HG03196 (cell line): Measurements from ENCODE around the gene MAEA.
"Not testable (repeated sequence)": the region's sequence is repeated elsewhere in the genome, so short reads cannot be mapped to it uniquely, and the experiment has no call there.

Source experiments
- ATAC-seq: cut with Tn5 transposase; IDR thresholded peaks from one replicate; pipeline ENCODE4 v1.9.1; 2021; ENCODE audit not compliant: unreplicated experiment

Gene MAEA

GRCh38 chr4:1318488-1319213 is 29.0 kb downstream of the MAEA start:
- ATAC-seq = no peak

GRCh38 chr4:1321486-1321885 is 31.8 kb downstream of the MAEA start:
- ATAC-seq = no peak

- ATAC-seq = no peak
These were observed 32.4 kb downstream of the MAEA start for GRCh38 chr4:1321946-1322650.

- ATAC-seq = no peak
These were observed 33.6 kb downstream of the MAEA start for GRCh38 chr4:1323280-1323634.

- no peak for ATAC-seq
These were observed 34.1 kb downstream of the MAEA start for GRCh38 chr4:1323635-1324442.

GRCh38 chr4:1324443-1325175 is 34.9 kb downstream of the MAEA start:
- ATAC-seq = not testable (repeated sequence)

- ATAC-seq = no peak
These were observed 35.4 kb downstream of the MAEA start for GRCh38 chr4:1325176-1325480.

GRCh38 chr4:1325681-1326635 is 36.3 kb downstream of the MAEA start:
- ATAC-seq = no peak

GRCh38 chr4:1326751-1327525 is 37.2 kb downstream of the MAEA start:
- ATAC-seq = no peak

- ATAC-seq = no peak
These were observed 38.0 kb downstream of the MAEA start for GRCh38 chr4:1327526-1328266.

GRCh38 chr4:1328267-1329155 is 38.8 kb downstream of the MAEA start:
- ATAC-seq = no peak

GRCh38 chr4:1329408-1330371 is 40.0 kb downstream of the MAEA start:
- no peak for ATAC-seq

- no peak for ATAC-seq
These were observed 41.3 kb downstream of the MAEA start for GRCh38 chr4:1330761-1331590.

GRCh38 chr4:1331591-1332353 is 42.1 kb downstream of the MAEA start:
- ATAC-seq = no peak

- no peak for ATAC-seq
These were observed 43.0 kb downstream of the MAEA start for GRCh38 chr4:1332686-1333085.
